HuH-7.5 (cell line): ENCODE measurements around the gene PACRG.
A peak's percentile ranks its signal among the peaks of the same experiment; 100 is the strongest.

Experiments used
- DNase-seq: peaks from one replicate; pipeline ENCODE4 v3.0.0; 2011; ENCODE audit warnings: low spot score

The PACRG gene

GRCh38 chr6:163137398-163137881, 409.7 kb downstream of the PACRG start:
- DNase-seq, result no peak

- no peak for DNase-seq
Observed at GRCh38 chr6:163146036-163146435, 418.3 kb downstream of the PACRG start.

- no peak for DNase-seq
Observed at GRCh38 chr6:163147994-163148393, 420.2 kb downstream of the PACRG start.

GRCh38 chr6:163148451-163149278, 420.9 kb downstream of the PACRG start:
- DNase-seq, result no peak

- no peak for DNase-seq
Observed at GRCh38 chr6:163149279-163149848, 421.6 kb downstream of the PACRG start.

GRCh38 chr6:163151212-163151611, 423.4 kb downstream of the PACRG start:
- no peak for DNase-seq

GRCh38 chr6:163152701-163153100, 424.9 kb downstream of the PACRG start:
- no peak for DNase-seq

GRCh38 chr6:163159110-163159509, 431.3 kb downstream of the PACRG start:
- DNase-seq, result no peak

GRCh38 chr6:163159689-163160088, 431.9 kb downstream of the PACRG start:
- DNase-seq, result no peak

GRCh38 chr6:163162007-163162873, 434.5 kb downstream of the PACRG start:
- no peak for DNase-seq

- DNase-seq, result no peak
Observed at GRCh38 chr6:163162874-163163213, 435.1 kb downstream of the PACRG start.

- DNase-seq, result no peak
Observed at GRCh38 chr6:163164175-163164900, 436.6 kb downstream of the PACRG start.

- DNase-seq, result no peak
Observed at GRCh38 chr6:163165155-163165910, 437.6 kb downstream of the PACRG start.

GRCh38 chr6:163165922-163166321, 438.1 kb downstream of the PACRG start:
- DNase-seq, result no peak

- no peak for DNase-seq
Observed at GRCh38 chr6:163166507-163166906, 438.7 kb downstream of the PACRG start.

GRCh38 chr6:163169521-163169920, 441.7 kb downstream of the PACRG start:
- DNase-seq, result no peak

GRCh38 chr6:163170294-163170883, 442.6 kb downstream of the PACRG start:
- DNase-seq, result peak; percentile 28

GRCh38 chr6:163173741-163174140, 446.0 kb downstream of the PACRG start:
- DNase-seq, result no peak

GRCh38 chr6:163175301-163175700, 447.5 kb downstream of the PACRG start:
- no peak for DNase-seq

- no peak for DNase-seq
Observed at GRCh38 chr6:163176097-163176496, 448.3 kb downstream of the PACRG start.

GRCh38 chr6:163177007-163177406, 449.2 kb downstream of the PACRG start:
- DNase-seq, result no peak
